Medulla oblongata (tissue), 1 donor: Measurements from ENCODE around the gene RHCG.
A peak's percentile ranks its signal among the peaks of the same experiment; 100 is the strongest.
"Not testable (repeated sequence)": the region's sequence is repeated elsewhere in the genome, so short reads cannot be mapped to it uniquely, and the experiment has no call there.

ENCODE experiments used
- DNase-seq: peaks from one replicate; pipeline ENCODE4 v3.0.0-alpha.2; 2015; ENCODE audit errors: extremely low spot score

Gene RHCG

DNA sequence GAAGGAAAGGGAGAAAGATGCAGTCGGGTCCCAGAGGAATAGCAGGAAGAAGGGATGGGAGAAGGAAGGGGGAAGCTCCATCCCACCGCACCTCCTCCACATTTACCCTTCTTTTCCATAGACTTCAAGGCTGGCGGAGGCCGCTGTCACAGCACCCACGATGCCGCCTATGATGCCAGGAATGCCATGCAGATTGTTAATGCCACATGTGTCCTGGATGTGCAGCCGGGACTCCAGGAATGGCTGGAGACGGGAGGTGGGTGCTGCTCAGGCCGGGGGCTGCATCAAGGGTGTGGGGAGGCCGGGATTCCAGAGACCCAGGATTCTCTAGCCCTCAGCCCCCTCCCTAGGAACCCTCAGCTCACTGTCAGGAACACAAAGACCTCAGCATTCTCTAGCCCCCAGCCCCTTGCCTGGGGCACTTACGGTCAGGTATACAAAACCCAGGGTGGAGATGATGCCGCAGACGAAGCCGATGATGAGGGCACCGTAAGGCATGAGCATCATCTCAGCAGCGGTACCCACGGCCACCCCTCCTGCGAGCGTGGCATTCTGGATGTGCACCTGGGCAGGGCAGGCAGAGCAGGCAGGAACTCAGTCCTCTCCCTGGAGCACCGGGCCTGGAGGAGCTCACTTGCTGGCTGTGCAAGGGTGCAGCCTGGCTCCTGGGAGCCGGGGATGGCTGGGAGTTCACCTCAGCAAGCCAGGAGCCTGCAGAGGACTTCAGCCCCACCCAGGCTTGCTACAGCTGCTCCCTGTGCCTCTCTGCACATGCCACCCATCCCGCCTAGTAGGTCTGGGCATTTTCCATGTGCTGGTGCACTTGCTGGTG is 18.8 kb downstream of the RHCG start:
- no peak for DNase-seq

GRCh38 chr15:89475661-89476060 is 20.7 kb downstream of the RHCG start:
- DNase-seq: no peak

- peak; percentile 41 for DNase-seq
These were observed 23.6 kb downstream of the RHCG start for GRCh38 chr15:89472785-89473256.

- no peak for DNase-seq
These were observed 26.8 kb downstream of the RHCG start for GRCh38 chr15:89469426-89470096.

GRCh38 chr15:89468813-89469212 is 27.6 kb downstream of the RHCG start:
- not testable (repeated sequence) for DNase-seq

- no peak for DNase-seq
These were observed 33.3 kb downstream of the RHCG start for GRCh38 chr15:89463113-89463512.

- DNase-seq: peak; percentile 91
These were observed 34.0 kb downstream of the RHCG start for GRCh38 chr15:89462198-89462912.

- no peak for DNase-seq
These were observed 35.0 kb downstream of the RHCG start for GRCh38 chr15:89461386-89461785.

GRCh38 chr15:89460048-89460447 is 36.3 kb downstream of the RHCG start:
- no peak for DNase-seq

DNA sequence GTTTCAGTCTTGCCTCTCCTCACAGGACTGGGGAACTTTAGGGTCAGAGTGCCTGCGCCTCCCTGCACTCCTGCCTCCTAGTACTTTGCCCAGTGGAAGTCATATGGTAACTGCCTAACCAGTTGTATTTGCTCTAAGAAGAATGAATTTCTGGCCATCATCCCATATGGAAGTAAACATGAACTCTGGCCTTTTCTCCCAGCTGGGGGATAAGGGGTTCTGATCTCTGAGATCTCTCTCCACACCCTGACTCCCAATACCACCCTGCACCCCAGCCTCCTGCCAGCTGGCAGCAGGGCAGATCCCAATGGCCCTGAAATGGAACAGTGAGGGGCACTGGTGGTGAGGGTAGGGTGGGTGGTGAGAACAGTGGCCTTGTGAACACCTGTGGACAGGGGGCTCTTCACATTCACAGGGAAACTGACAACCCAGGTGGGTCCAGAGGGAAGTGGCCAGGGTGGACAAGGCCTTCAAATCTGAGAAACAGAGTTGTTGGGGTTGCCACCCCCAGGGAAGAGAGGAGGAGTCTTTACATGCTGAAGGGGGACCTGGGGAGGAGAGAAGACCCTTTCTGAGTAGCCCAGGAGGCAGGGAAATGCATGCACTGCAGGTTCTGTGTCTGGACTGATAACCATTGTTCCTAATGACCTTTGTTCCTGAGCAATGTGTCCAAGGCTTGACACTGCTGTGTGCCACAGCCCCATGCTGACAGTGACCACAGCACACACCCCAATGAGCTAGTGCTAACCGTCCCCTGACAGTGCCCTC is 36.9 kb downstream of the RHCG start:
- DNase-seq: no peak

GRCh38 chr15:89458440-89458839 is 37.9 kb downstream of the RHCG start:
- no peak for DNase-seq

- no peak for DNase-seq
These were observed 39.3 kb downstream of the RHCG start for GRCh38 chr15:89457086-89457485.

DNA sequence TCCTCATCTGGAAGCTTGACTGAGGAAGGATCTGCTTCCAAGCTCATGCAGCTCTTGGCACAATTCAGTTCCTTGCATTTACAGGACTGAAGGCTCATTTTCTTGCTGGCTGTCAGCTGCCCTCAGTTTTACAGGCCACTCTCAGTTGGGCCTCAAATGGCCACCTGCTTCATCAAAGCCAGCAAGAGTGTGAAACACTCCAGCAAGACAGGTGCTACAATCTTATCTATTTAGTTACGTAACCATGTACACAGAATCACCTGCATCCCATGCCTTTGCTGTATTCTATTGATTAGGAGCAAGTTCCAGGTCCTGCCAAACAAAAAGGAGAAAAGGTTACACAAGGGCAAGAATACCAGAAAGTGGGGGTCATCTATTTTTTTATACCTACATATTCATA is 40.8 kb downstream of the RHCG start:
- DNase-seq: no peak

DNA sequence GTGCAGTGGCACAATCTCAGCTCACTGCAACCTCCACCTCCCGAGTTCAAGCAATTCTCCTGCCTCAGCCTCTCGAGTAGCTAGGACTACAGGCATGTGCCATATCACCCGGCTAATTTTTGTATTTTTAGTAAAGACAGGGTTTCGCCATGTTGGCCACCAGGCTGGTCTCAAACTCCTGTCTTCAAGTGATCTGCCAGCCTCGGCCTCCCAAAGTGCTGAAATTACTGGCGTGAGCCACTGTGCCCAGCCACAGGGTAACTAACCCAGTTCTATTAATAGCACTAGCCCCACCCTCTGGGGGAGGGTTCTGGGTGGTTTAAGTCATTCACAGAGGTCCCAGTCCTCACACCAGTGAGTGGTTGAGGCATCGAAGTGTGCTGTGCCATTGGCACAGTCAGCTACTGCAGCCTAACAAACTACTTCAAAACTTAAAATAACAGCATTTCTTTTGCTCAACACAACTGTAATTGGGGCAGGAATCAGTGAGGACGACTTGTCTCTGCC is 44.0 kb downstream of the RHCG start:
- no peak for DNase-seq

- no peak for DNase-seq
These were observed 44.5 kb downstream of the RHCG start for GRCh38 chr15:89451846-89452245.

DNA sequence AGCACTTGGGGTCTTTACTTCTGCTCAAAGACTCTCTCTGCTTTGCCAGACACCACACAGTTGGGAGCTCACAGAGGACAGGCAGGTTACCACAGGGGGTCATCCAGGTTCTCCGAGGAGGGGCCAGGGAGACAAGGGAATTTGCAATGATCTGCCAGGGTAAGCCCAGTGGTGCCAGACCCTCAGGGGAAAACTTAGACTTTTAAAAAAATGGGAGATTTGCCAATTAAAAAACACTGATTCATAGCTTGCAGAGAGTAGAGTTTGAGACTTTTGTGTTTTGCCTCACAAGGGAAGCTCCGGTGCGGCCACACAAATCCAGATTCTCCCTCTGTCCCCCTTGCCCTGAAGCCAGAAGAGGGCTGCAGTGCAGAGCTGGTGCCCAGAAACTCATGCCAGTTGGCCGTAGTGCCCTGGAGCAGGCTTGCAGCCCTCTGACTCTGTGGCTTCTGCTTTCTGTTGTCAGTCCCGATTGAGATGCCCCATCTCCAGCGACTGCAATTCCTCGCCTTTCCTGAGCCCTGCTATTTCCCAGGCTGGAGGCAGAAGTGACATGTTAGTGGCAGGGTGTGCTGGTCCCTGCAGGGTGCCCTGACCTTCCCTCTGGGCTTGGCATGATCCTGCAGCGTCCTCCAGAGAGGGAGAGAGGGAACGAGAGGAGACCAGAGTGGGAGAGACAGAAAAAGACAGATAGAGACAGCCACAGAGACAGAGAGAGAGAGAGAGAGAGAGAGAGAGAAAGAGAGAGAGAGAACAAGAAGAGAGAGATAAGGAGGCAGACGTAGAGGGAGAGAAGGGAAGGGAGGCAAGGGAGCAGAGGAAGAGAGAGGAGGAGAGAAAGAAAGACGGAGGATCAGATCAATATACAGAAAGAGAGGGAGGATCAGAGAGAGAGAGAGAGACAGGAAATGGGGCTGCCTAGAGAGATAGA is 46.0 kb downstream of the RHCG start:
- peak; percentile 36 for DNase-seq

DNA sequence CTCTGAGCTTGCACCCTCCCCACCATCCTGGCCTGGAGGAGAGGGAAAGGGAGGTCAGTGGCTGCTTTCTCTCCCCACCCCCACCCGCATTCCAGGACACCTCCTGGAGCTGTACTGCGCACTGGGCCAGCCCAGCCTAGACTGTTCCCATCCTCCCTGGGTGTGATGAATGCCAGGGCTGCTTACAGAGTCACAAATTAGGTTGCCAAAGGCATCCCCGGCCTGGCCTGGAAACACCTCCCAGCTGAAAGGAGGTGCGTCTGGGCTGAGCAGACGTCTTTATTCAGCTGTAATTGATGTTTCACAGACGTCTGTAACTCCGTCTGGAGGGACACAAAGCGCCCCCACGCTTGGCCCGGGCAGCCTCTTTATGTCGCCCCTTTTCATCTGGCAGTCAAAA is 47.6 kb downstream of the RHCG start:
- DNase-seq: peak; percentile 65

DNA sequence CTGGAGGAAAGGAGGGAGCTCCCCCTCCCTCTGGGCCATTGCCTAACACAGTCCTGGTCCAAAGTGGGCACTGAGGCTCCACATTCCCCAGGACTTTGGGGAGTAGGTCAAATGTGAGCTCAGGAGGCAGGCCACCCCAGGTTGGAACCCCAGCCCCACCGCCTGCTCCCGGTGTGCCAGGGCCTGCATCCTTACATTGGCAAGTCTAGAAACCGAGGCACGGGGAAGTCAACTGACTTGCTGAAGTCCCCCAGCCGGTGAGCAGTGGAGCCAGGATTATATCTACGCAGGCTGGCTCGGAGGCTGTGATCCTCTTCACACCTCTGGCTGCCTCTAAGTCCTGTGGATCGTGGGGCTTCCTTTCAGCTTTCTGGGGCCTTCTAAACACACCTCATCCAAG is 48.7 kb downstream of the RHCG start:
- DNase-seq: no peak

DNA sequence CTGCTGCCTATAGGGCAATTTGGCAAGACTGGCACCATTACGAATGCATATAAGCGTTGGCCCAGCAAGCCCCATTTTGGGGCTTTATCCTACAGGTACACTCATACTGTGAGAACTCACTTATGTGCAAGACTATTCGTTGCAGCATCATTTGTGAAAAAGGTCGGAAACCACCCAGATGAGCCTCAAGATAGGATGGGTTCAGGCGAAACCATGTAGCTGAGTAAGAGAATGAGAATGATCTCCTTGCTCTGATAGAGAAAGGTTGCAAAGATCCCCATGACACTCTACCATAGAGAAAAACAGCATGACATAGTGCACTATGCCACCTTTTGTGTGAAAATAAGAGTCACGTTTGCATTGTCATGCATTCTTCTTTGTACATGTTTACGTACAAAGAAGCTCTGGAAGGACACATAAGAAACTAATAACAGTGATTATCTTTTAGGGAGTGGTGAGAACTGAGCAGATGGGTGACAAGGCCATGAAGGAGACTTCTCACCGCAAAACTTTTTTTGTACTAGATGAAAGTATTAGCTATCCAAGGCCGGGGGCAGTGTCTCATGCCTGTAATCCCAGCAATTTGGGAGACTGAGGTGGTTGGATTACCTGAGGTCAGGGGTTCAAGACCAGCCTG is 50.0 kb downstream of the RHCG start:
- no peak for DNase-seq

DNA sequence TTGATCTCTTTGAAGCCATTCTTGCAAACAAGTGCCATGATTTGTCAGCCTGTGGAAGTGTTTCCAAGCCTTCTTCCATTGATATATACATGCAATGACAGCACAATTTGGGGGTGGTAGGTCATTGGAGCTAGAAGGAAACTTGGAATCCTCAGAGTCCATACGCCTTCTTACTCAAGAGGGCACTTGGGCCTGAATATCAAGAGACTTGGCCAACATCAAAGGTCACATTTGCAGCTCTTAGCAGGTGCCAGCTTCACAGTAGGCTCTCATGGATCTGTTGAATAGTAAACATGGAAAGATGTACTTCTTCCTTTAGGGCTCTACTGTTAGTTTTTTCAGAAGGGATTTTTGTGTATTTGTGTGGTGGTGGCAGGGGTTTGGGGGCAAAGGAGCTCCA is 50.9 kb downstream of the RHCG start:
- no peak for DNase-seq
